ENCODE measurements around the gene KRTAP10-4.
"Not testable (repeated sequence)": the region's sequence is repeated elsewhere in the genome, so short reads cannot be mapped to it uniquely, and the experiment has no call there.

KRTAP10-4 gene

DNA sequence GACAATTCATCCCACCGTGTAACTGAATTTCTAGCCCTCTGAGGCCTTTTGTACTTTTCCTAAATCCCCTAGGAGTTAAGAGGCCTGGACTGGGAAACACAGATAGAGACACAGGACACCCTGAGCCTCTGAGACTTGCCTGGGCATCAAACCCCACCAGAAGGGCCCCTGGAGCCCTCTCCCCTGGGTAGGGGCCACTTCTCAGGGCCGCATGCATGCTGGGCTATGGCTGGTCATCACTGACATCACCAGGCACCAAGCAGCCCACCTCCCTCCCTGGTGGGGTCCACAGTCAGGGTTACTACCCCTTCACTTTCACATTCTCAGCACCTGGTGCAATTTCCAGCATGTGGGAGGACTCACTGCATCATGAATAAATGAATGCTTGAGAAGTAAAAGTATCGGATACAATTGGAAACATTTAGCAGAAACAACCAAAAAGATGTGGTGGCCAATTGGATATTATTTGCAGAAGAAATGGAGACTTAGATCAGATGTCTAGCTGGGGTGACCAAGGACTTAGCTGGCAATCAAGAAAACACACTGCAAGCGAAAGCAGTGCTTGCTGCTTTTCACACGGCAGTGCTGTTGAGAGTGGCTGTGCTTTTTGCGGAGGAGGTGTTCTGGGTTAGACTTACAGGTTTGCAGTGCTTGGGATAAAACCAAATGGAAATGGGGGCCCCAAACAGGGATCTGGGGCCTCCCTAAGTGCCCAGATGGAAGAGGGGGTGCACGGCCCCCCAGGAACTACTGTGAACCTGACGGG is 25.9 kb downstream of the KRTAP10-4 start:
- no peak for DNase-seq (ENCODE audit: low read depth)

DNA sequence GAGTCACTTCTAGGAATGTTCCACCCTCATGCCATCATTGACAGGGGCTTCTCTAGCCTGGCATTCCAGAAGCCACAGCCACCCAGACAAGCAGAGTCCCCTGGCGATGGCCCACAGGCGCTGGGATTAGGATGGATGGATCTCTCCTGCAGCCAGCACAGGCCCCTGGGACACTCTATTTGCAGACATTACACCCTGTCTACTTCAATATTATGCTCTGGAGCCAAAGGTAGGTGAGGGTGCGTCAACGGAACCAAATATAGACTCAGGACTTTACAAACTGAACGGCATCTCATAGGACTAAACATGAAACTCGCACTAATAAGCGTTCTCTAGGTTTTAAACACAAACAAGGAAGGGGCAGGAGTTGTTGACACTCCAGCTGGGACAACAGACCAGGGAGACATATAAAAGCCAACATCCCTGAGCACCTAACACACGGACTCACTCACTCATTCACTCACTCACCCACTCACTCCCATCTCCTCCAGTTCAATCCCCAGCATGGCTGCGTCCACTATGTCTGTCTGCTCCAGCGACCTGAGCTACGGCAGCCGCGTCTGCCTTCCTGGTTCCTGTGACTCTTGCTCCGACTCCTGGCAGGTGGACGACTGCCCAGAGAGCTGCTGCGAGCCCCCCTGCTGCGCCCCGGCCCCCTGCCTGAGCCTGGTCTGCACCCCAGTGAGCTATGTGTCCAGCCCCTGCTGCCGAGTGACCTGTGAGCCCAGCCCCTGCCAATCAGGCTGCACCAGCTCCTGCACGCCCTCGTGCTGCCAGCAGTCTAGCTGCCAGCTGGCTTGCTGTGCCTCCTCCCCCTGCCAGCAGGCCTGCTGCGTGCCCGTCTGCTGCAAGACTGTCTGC is 26.8 kb downstream of the KRTAP10-4 start, which contains the start of gene KRTAP10-7:
TSS of gene KRTAP10-7 (plus strand) at position 480 of the 861 bp plus-strand sequence. CDS start at position 505, 25 bp downstream.
- not testable (repeated sequence) for DNase-seq (ENCODE audit: low read depth)

DNA sequence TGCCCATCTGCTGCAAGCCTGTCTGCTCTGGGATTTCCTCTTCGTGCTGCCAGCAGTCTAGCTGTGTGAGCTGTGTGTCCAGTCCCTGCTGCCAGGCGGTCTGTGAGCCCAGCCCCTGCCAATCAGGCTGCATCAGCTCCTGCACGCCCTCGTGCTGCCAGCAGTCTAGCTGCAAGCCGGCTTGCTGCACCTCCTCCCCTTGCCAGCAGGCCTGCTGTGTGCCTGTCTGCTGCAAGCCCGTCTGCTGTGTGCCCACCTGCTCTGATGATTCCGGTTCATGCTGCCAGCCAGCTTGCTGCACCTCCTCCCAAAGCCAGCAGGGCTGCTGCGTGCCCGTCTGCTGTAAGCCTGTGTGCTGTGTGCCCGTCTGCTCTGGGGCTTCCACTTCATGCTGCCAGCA is 27.6 kb downstream of the KRTAP10-4 start:
- DNase-seq (ENCODE audit: low read depth) = not testable (repeated sequence)

DNA sequence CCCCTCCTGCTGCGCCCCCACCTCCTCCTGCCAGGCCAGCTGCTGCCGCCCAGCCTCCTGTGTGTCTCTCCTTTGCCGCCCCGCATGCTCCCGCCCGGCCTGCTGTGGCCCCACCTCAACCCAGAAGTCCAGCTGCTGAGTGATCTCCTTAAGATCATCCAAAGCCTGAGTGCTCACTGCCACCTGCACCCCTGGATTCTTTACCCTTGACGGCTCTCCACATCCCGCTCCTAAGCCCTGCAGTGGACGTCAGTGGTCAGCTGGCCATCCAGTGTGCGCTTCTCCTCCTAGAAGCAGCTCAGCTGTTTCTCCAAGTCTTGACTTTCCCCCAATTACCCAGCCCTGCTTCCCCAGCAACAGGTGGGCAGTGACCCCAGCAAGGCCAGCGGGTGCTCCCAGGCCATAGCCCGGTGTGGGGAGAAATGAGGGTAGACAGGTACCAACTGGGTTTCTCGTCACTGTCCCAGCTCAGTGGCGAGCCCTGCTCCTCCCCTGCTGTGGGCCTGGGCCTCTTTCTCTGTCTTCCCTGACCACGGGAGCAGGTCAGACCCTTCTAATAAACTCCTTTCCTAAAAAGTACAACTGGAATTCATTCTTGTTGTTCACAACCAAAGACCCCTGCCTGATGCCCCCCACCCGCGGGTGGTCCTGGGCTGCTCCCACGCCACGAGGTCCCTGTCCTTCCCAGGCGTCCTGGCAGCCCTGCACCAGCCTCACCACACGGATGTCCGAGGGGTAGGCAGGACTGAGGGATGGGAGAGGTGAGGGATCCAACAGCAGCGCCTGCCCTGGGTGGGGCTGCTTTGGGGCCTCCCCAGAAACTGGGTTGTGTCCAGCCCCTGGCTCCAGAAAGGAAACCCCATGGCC is 28.3 kb downstream of the KRTAP10-4 start:
- no peak for DNase-seq (ENCODE audit: low read depth)

DNA sequence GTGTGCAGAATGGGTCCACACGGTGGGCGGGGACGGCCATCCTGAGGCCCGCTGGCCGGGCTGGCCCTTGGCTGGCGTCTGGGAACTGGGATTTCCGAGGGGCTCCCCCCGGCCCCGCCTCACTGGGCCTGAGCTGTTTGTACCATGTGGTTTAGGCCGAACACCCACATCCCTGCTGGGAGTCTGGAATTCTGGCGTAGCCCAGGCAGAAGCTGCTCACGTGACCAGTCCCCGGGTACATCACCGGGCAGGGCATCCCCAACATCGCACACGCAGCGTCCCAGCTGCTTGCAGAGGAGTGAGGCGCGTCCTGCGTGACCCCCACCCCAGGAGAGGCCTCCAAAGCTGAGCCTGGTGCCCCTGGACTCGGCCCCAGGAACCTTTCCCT is 28.9 kb downstream of the KRTAP10-4 start:
- no peak for DNase-seq (ENCODE audit: low read depth)

DNA sequence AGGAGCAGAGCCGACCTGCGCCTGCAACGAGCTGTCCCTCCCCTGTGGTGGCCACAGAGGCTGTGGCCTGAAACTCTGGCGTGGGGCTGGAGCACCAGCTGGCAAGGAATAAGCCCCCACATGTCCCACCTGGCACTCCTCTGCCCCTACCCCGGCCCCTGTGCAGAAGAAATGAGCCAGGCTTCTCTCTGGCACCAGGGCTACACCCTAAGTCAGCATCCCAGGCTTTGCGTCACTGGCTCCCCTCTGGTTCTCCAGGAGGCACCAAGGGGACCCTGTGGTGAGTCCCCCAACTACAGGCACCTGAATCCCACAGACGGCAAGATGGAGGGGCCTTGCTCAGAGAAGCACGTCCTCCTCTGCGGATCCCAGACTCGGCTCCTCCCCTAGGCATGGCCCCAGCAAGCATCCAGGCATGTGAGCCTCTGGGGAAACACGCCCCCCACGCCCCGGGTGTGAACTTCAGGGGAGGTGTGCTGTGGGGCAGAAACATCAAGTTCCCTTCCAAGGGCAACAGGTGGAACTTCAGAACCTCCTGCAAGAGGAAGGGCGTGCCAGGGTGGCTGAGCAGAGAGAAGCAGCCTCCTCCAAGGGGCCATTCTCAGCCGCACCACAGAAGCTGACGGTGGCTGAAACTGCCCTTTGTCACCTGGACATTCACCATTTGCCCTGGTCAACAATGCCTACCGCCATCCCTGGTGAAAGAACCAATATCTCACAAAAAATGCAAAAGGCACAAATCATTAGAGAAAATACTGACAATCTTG is 29.8 kb downstream of the KRTAP10-4 start:
- DNase-seq (ENCODE audit: low read depth) = no peak

DNA sequence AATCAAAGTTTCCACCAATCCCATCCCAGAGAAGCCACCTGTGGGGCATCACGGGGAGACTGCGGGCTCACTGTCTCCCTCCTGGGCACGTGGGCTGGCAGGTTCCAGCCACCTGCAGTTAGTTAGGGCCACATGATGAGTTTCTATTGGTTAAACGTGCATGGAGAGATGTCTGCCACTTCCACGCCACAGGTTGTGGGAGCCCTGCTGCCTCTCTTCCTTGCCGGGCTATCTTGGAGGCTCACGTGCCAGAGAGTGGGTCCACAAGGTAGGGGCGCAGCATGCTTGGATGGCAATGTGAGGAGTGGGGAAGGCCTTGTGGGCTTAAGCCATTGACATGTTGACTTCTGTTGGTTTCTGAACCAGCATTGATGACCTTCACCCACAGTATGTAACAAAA is 30.4 kb downstream of the KRTAP10-4 start:
- DNase-seq (ENCODE audit: low read depth) = no peak

DNA sequence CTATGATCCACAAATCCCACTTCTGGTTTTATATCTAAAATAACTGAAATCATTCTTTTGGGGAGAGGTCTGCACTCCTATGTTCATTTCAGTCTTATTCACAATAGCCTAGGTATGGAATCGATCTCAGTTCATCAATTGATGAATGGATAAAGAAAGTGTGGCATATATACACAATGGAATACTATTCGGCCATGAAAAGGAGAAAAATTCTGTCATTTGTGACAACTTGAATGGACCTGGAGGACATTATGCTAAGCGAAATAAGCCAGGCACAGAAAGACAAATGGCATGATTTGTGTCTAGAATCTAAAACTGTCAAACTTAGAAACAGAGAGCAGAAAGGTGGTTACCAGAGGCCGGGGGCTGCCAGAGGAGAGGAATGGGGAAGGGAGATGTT is 33.0 kb downstream of the KRTAP10-4 start:
- no peak for DNase-seq (ENCODE audit: low read depth)

DNA sequence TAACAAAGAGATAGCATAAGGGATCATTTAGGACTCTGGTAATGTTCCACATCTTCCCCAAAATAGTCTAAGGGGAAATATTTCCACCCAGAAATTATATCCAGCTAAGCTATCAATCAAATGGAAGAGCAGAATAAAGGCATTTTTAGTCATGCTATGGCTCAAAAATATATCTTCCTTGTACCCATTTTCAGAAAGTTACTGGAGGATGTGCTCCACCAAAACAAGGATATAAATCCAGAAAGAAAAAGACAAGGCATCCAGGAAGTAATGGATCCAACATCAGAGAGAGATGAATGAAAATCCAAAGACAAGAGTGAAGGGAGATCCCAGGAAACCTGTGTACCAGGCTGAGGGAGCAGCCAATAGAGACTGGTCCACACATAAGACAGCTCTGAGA is 35.7 kb downstream of the KRTAP10-4 start:
- no peak for DNase-seq (ENCODE audit: low read depth)

DNA sequence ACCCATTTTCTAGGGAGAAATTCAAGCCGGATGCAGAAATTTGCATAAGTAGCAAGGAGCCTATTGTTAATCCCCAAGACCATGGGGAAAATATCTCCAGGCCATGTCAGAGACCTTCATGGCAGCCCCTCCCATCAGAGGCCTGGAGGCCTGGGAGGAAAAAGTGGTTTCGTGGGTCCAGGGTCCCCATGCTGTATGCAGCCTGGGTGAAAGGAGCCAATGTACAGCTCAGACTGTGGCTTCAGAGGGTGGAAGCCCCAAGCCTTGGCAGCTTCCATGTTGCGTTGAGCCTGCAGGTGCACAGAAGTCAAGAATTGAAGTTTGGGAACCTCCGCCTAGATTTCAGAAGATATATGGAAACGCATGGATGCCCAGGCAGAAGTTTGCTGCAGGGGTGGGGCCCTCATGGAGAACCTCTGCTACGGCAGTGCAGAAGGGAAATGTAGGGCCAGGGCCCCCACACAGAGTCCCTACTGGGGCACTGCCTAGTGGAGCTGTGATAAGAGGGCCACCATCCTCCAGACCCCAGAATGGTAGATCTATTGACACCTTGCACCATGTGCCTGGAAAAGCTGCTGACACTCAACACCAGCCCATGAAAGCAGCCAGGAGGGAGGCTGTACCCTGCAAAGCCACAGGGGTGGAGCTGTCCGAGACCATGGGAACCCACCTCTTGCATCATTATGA is 36.8 kb downstream of the KRTAP10-4 start:
- not testable (repeated sequence) for DNase-seq (ENCODE audit: low read depth)

DNA sequence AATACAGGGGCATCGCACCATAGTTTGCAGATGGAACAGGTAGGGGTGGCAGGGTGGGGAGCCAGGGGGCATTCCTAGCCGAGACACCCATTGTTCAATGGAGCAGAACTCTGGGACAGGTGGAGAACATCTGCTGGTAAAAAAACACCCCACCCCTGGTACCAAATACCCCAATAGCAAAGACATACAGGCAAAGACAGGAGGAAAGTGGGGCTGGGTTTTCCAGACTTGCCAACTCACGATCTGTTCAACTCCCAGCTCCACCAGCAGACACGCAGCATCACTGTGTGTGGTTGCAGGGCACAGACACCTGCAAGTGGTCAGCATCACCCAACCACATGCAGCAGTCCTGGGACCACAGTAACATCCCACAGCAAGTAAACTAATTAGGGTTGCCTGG is 38.0 kb downstream of the KRTAP10-4 start:
- no peak for DNase-seq (ENCODE audit: low read depth)

DNA sequence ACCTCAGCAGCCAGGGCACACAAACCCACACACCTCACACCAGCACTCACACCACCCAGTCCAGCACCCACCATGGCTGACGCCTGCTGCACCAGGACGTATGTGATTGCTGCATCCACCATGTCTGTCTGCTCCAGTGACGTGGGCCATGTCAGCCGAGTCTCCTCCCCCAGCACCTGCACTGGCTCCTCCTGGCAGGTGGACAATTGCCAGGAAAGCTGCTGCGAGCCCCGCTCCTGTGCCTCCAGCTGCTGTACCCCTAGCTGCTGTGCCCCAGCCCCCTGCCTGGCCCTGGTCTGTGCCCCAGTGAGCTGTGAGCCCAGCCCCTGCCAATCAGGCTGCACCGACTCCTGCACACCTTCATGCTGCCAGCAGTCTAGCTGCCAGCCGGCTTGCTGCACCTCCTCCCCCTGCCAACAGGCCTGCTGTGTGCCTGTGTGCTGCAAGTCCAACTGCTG is 38.5 kb downstream of the KRTAP10-4 start, which contains the start of gene KRTAP10-8:
TSS of gene KRTAP10-8 (plus strand) at position 51 of the 458 bp plus-strand sequence. CDS start at position 73, 22 bp downstream.
- DNase-seq (ENCODE audit: low read depth) = no peak

DNA sequence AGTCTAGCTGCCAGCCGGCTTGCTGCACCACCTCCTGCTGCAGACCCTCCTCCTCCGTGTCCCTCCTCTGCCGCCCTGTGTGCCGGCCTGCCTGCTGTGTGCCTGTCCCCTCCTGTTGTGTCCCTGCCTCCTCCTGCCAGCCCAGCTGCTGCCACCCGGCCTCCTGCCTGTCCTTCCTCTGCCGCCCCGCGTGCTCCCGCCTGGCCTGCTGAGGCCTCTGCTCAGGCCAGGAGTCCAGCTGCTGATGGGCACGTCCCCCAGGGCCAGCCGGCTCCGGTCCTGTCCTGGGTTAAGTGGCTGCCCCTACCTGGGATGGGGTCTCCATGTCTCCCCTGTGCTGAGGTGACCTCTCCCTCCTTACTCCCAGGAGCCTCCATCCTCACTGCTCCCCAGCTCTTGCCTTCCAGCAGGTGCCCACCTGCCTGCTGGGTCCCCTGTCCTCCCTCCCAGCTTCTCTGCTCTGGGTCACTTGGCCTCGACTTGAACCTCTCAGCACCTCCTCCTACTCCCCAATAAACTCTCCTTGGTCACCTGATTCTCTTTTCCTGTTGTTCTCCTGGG is 39.2 kb downstream of the KRTAP10-4 start:
- DNase-seq (ENCODE audit: low read depth) = no peak

DNA sequence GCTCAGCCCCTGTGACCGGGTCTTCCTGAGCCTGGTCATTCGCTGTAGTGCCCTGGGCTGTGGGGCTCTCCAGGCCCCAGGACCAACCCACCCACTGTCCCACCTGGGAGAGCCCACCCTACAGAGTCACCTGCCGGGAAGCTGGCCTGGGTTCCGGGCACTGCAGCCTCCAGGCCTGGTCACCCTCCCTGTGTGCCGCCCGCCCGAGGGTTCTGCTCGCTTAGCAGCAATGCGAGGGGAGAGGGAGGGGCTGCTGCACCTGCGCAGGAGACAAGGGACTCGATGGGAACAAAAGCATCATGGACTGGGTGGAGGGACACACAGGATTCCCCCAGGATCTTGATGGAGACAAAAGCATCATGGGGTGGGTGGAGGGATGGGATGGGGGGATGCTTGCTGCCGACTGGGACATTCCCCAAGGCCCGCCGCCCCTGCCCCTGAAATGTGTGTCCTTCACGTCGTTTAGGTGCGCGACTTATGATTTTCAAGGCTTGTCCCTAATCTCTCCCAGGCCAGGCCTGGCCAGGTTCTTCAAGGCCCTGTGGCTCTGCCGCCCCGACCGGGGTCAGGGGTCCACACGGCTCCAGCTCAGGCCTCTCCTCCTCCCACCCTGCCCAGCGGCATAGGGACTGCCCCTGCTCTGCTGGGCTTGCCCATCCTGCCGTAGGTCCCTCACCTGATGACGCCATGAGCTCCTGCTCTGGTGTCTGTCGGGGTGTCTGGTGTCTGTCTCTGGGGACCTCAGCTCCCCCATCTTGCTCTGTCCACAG is 40.0 kb downstream of the KRTAP10-4 start:
- DNase-seq (ENCODE audit: low read depth) = no peak

DNA sequence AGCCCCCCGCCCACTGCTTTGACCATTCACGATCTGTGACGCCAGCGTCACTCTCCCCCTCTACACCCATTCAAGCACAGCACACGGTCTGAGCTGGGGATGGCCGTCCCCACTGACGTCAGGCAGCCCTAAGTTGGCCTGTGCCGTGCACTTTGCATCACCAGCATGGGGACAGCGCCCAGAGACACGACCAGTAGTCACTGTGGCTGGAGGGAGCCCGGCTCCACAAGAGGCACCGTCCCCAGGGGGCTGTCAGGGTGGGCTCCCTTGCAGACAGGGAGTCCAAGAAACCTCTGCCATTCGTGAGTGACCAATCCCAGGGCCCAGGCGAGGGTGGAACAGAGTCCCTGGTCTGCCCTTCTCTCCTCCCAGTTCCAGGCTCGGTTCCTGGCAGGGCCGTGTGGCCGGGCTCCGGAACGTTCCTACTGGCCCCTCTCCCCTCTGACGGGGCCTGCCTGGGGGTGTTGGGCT is 40.7 kb downstream of the KRTAP10-4 start:
- DNase-seq (ENCODE audit: low read depth) = no peak

DNA sequence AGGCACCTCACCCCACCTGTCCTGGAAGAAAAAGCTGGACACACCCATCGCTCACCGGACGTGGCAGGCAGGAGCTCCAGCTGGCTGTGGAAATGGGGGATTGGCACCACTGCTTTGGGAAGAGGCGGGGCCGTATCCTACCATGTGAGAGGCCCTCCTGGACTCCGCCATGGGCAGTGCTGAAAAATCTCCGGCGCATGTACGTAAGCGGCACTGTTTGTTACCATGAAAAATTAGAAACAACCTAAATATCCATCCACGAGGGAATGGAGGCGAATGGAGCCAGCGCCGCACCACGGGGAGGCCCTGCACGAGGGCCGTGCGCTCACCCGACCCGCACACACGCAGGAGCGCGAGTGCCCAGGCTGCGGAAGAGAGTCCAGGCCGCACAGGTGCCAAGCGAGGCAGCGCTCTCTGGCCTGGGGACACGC is 41.4 kb downstream of the KRTAP10-4 start:
- DNase-seq (ENCODE audit: low read depth) = no peak

DNA sequence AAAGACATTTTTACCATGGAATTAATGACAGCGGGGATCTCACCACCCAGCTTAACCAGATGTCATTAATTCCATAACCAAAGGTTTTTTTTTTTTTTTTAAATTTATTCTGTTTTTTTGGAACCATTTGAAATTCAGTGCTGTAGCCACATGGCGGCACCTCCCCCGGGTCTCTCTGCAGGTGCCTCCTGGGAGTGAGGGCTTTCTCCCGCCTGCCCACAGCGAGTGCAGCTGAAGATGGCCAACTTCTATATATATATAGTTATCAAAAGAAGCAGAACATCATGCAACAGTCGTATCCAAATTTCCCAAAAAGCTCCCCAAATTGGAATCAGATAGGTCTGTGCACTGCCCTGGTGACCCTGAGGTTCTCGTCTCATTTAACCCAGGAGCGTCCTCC is 41.9 kb downstream of the KRTAP10-4 start:
- DNase-seq (ENCODE audit: low read depth) = no peak

DNA sequence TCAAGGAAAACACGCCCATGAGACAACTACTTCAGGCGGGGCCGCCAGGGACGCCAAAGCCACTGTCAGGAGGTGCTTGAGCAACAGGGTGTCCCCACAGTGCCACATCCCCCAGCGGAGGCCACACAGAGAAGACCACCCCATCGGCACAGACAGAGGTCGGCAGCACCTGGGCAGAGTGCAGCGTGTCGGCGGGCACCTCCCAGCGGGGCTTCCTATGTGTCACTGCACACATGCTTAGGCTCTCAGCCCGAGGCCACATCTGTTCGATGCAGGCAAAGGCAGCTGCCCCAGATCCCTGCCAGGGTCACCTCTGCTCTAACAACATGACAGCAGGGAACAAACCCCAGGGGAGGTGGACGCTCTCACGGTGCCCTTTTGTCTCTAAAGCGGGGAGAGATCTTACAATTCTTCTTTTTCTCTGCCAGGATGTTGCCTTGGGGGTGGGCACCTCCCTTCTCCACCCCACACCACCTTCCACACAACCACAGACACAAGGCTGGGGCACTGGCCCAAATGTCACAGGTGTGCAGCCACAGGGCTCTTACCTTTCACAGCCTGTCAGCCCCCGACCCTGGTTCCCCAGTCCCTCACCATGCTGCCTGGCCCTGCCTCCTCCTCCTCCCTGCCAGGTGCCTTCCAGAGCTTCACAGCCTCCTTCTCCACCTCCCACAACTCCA is 42.5 kb downstream of the KRTAP10-4 start:
- DNase-seq (ENCODE audit: low read depth) = no peak

DNA sequence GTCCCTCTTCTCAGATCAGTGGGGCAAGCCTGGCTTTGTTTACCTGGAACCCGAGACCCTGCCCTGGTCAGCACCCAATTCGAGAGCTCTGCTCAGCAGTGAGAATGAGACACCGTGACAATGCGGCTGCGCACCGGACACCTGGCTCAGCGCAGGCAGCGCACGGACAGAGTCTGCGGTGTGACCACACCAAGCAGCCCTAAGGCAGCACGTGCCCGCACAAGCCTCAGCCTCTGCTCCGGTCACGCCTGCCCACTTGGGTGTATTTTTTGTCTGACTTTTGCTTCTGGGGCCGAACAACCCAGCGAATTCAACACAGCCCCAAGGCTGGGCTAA is 43.0 kb downstream of the KRTAP10-4 start:
- no peak for DNase-seq (ENCODE audit: low read depth)
